ENCODE results near the gene BARX2. TPM values are rescaled to one million over a fixed set of nuclear protein-coding genes. Genes with fewer than 3 reads are reported as not detected.

Gene BARX2
- total RNA-seq, 1 experiment from 2014 or later = 13.4 TPM

DNA sequence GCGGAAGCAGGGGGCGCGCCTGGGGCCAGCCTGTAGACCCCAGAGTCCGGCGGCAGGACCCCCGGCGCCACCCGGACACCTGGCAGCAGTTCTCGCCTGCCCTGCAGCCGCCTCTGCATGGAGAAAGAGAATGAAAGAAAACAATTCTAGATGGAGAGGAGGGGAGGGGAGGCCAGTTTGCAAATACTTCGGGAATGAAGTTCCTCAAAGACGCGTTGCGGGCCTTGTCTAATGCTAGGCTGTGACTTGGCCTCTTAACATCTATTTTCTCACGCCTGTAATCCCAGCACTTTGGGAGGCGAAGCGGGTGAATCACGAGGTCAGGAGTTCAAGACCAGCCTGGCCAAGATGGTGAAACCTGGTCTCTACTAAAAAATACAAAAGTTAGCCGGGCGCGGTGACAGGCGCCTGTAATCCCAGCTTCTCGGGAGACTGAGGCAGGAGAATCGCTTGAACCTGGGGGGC, 2.1 kb upstream of the BARX2 start:
- Histone ChIP-seq H3K9me3 (ENCODE audit: insufficient read depth, low read depth) (no peaks in the 10 kb centered on the region), H3K4me1 (replicated peaks; ENCODE audit: insufficient read depth) (peaks cover 31% of the 10 kb centered on the region), H3K27me3 (ENCODE audit: insufficient read depth, low read depth) (peaks cover 9% of the 10 kb centered on the region; the same call in 1 of the 2 replicates), H3K27ac (no peak overlapping the region), H3K9me2 (ENCODE audit: insufficient read depth) (no peaks in the 10 kb centered on the region), H3K79me2 (ENCODE audit: low read depth) (peaks cover 24% of the 10 kb centered on the region), H3K4me2 (peak overlapping the region; percentile 99), H2AFZ (peak overlapping the region; percentile 92; the same call in 1 of the 2 replicates), H3F3A (ENCODE audit: insufficient read depth, low read depth) (peaks cover 16% of the 10 kb centered on the region; the same call in 1 of the 2 replicates), H3K4me3 (peak overlapping the region; percentile 95), H3K36me3 (ENCODE audit: low read depth) (no peaks in the 10 kb centered on the region), H4K20me1 (ENCODE audit: insufficient read depth) (no peaks in the 10 kb centered on the region)
- ChIA-PET POLR2A (ENCODE audit: unreplicated experiment) (no interaction called here), CTCF (no interaction called here)
- no TSS peak for BruUV-seq (replicated peaks)
- intact Hi-C loops (cut with micrococcal nuclease; ENCODE audit: unreplicated experiment) = loop anchor here (5.0 to 10.0 kb wide), 2 partner anchors 131 to 486 kb away; no protein-coding TSS in a partner anchor
- TF ChIP-seq EZH2 (IDR thresholded peaks at IDR 0.05; ENCODE audit: low read depth) = no peak
- TF ChIP-seq, protein P1, sequence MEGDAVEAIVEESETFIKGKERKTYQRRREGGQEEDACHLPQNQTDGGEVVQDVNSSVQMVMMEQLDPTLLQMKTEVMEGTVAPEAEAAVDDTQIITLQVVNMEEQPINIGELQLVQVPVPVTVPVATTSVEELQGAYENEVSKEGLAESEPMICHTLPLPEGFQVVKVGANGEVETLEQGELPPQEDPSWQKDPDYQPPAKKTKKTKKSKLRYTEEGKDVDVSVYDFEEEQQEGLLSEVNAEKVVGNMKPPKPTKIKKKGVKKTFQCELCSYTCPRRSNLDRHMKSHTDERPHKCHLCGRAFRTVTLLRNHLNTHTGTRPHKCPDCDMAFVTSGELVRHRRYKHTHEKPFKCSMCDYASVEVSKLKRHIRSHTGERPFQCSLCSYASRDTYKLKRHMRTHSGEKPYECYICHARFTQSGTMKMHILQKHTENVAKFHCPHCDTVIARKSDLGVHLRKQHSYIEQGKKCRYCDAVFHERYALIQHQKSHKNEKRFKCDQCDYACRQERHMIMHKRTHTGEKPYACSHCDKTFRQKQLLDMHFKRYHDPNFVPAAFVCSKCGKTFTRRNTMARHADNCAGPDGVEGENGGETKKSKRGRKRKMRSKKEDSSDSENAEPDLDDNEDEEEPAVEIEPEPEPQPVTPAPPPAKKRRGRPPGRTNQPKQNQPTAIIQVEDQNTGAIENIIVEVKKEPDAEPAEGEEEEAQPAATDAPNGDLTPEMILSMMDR (conservative IDR thresholded peaks at IDR 0.05) = no peak
- DNase-seq = peak; percentile 17 to 73

DNA sequence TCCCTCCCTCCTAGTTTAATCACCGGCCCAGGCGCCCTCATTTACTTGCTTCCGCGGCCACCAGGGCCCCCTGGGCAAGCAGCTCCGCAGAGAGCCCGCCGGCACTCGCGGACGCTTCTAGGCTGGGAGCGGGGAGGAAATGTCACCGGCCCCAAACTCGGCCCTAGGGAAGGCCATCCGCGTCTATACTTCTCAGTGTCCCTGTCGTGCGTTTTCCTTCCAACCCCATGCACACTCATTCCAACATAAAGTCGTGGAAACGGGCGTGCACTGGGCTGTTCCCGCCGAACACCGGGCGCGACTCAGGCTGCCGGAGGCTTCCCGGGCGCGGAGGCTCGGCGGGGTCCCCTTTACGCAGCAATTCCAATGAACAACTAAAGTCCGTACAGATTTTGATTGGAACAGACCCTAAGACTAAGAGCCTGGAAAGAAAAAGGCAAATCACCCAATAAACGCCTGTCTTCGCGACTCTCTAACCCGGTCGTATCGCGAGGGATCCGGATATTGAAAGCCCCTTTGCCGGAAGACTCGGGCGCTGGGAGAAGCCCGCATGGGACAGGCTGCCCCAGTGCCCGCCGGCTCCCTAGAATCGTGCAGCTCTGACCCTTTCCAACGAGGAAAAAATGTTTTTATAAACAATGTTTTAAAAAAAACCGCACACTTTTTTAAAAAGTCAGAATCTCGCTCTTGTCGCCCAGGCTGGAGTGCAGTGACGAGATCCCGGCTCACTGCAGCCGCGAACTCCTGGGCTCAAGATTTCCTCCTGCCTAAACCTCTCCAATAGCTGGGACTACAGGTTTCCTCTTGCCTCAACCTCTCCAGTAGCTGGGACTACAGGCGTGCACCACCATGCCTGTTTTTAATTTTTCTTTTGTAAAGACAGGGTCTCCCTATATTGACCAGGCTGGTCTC, 1.3 kb upstream of the BARX2 start:
- no peaks in the 10 kb centered on the region for H4K20me1 ChIP-seq (ENCODE audit: insufficient read depth)
- H2AFZ ChIP-seq = peak overlapping the region; percentile 92
- no TSS peak for BruUV-seq (replicated peaks)
- peaks cover 8% of the 10 kb centered on the region; the same call in 1 of the 2 replicates for H3F3A ChIP-seq (ENCODE audit: insufficient read depth, low read depth)
- H3K27me3 ChIP-seq (ENCODE audit: insufficient read depth, low read depth) = peaks cover 9% of the 10 kb centered on the region; the same call in 1 of the 2 replicates
- DNase-seq = peak; percentile 33 to 39
- ChIA-PET POLR2A (ENCODE audit: unreplicated experiment) (no interaction called here), CTCF (interaction anchor here (1.7 kb wide), 1 partner anchor 11 kb away, joined by 5 read pairs; no protein-coding TSS in a partner anchor)
- intact Hi-C loops (cut with micrococcal nuclease; ENCODE audit: unreplicated experiment) = loop anchor here (5.0 to 10.0 kb wide), 2 partner anchors 130 to 487 kb away; no protein-coding TSS in a partner anchor
- H3K9me3 ChIP-seq (ENCODE audit: insufficient read depth, low read depth) = no peaks in the 10 kb centered on the region
- H3K27ac ChIP-seq = no peak overlapping the region
- H3K4me1 ChIP-seq (replicated peaks; ENCODE audit: insufficient read depth) = peaks cover 31% of the 10 kb centered on the region
- H3K9me2 ChIP-seq (ENCODE audit: insufficient read depth) = no peaks in the 10 kb centered on the region
- peaks cover 32% of the 10 kb centered on the region for H3K79me2 ChIP-seq (ENCODE audit: low read depth)
- peak overlapping the region; percentile 99 for H3K4me2 ChIP-seq
- TF ChIP-seq, protein P1 (conservative IDR thresholded peaks at IDR 0.05) = no peak
- TF ChIP-seq EZH2 (IDR thresholded peaks at IDR 0.05; ENCODE audit: low read depth) = no peak
- H3K4me3 ChIP-seq = peak overlapping the region; percentile 95
- H3K36me3 ChIP-seq (ENCODE audit: low read depth) = no peaks in the 10 kb centered on the region

DNA sequence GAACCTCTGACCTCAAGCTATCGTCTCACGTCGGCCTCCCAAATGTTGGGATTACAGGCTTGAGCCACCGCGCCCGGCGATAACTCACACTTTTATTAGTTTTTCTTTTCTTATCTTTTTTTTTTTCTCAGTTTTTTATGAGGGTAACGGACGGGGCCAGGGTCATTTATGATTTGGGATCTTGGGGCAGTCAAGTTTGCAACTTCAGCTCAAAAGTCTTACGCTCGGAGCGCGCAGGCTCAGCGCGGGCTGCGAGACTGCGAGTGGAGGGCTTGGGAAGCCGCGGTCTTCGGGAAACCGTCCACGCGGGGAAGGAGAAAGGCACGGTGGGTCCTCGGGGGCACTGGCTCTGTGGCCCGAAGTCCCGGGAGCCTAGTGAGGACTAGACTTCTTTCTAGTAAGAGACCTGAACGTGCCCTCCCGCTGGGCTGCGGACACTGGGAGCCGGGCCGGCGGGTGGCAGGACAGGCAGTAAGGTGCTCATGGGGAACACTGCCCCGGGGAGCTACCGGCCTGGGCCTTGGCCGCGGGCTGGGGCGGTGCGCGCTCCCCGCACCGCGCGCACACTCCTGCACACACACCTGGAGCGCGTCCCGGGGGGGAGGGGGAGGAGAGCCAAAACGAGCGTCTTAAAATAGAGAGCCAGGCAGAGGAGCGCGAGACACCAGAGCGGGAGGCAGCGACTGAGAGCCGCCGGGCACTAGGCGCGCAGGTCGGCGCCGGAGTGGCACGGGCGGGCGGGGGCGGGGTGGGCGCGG, 476 bp upstream of the BARX2 start:
- peaks cover 41% of the 10 kb centered on the region for H3K79me2 ChIP-seq (ENCODE audit: low read depth)
- no peaks in the 10 kb centered on the region for H3K9me3 ChIP-seq (ENCODE audit: insufficient read depth, low read depth)
- peak overlapping the region; percentile 95 for H3K4me3 ChIP-seq
- H3K4me2 ChIP-seq = peak overlapping the region; percentile 99
- POLR2A ChIA-PET (ENCODE audit: unreplicated experiment) = interaction anchor here (0.6 to 1.3 kb wide), 5 partner anchors 12 to 1750 kb away, joined by 3 to 9 read pairs (median 4); no protein-coding TSS in a partner anchor
- H3K36me3 ChIP-seq (ENCODE audit: low read depth) = no peaks in the 10 kb centered on the region
- DNase-seq = peak; percentile 77 to 81
- BruUV-seq (replicated peaks) = TSS peak; percentile 53
- H4K20me1 ChIP-seq (ENCODE audit: insufficient read depth) = no peaks in the 10 kb centered on the region
- peak overlapping the region; percentile 92 for H2AFZ ChIP-seq
- H3K4me1 ChIP-seq (replicated peaks; ENCODE audit: insufficient read depth) = peaks cover 30% of the 10 kb centered on the region
- H3K9me2 ChIP-seq (ENCODE audit: insufficient read depth) = no peaks in the 10 kb centered on the region
- CTCF ChIA-PET = interaction anchor here (0.6 to 1.7 kb wide), 6 partner anchors 11 to 321 kb away, joined by 3 to 11 read pairs (median 5); no protein-coding TSS in a partner anchor
- intact Hi-C loops (cut with micrococcal nuclease; ENCODE audit: unreplicated experiment) = loop anchor here (1.0 to 10.0 kb wide), 4 partner anchors 130 to 488 kb away; no protein-coding TSS in a partner anchor
- TF ChIP-seq EZH2 (IDR thresholded peaks at IDR 0.05; ENCODE audit: low read depth) = no peak
- TF ChIP-seq, protein P1 (conservative IDR thresholded peaks at IDR 0.05) = no peak
- H3K27ac ChIP-seq = peak overlapping the region; percentile 46
- peaks cover 5% of the 10 kb centered on the region; the same call in 1 of the 2 replicates for H3F3A ChIP-seq (ENCODE audit: insufficient read depth, low read depth)
- peaks cover 9% of the 10 kb centered on the region; the same call in 1 of the 2 replicates for H3K27me3 ChIP-seq (ENCODE audit: insufficient read depth, low read depth)

All from PC-9 (cell line).